NT2/D1 (cell line): Measurements from ENCODE around the gene ZNF438.

Source experiments
- SUZ12 ChIP-seq: IDR thresholded peaks from 2 replicates; pipeline ENCODE4 v1.6.1; 2011; ENCODE audit not compliant: insufficient read length, insufficient read depth; ENCODE audit errors: extremely low read depth
- ZNF274 ChIP-seq: IDR thresholded peaks from 2 replicates; pipeline ENCODE4 v1.6.1; 2011; ENCODE audit warnings: mild to moderate bottlenecking, low read depth, low read length

GRCh38 chr10:30883116-30883515, 148.5 kb downstream of the ZNF438 start:
- TF ChIP-seq ZNF274 (no peak), SUZ12 (no peak)
